ENCODE data around the gene ERC1. TPM values are rescaled to one million over a fixed set of nuclear protein-coding genes. Genes with fewer than 3 reads are reported as not detected.
"Not testable (repeated sequence)": the region's sequence is repeated elsewhere in the genome, so short reads cannot be mapped to it uniquely, and the experiment has no call there.

Gene ERC1
- total RNA-seq, 4 donors from 2014 or later = 28.5 to 71.7 (median 38.5) TPM

GRCh38 chr12:1050059-1050707, 59.2 kb downstream of the ERC1 start:
- no peak overlapping the region for H3K27ac ChIP-seq
- H3K4me3 ChIP-seq = no peak overlapping the region
- H3K36me3 ChIP-seq = no peaks in the 10 kb centered on the region
- H3K9me3 ChIP-seq = no peaks in the 10 kb centered on the region
- no peaks in the 10 kb centered on the region for H3K27me3 ChIP-seq
- H3K4me1 ChIP-seq = peaks cover 7% of the 10 kb centered on the region
- DNase-seq (ENCODE audit: low spot score in 2 of 2) = no peak
- WGBS = 78% methylated on average over 4 of the region's 4 CpGs
- TF ChIP-seq POLR2AphosphoS5 (IDR thresholded peaks at IDR 0.05) = no peak
- TF ChIP-seq, protein P1, sequence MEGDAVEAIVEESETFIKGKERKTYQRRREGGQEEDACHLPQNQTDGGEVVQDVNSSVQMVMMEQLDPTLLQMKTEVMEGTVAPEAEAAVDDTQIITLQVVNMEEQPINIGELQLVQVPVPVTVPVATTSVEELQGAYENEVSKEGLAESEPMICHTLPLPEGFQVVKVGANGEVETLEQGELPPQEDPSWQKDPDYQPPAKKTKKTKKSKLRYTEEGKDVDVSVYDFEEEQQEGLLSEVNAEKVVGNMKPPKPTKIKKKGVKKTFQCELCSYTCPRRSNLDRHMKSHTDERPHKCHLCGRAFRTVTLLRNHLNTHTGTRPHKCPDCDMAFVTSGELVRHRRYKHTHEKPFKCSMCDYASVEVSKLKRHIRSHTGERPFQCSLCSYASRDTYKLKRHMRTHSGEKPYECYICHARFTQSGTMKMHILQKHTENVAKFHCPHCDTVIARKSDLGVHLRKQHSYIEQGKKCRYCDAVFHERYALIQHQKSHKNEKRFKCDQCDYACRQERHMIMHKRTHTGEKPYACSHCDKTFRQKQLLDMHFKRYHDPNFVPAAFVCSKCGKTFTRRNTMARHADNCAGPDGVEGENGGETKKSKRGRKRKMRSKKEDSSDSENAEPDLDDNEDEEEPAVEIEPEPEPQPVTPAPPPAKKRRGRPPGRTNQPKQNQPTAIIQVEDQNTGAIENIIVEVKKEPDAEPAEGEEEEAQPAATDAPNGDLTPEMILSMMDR (IDR thresholded peaks at IDR 0.05) = no peak
- no peak for TF ChIP-seq POLR2A (IDR thresholded peaks at IDR 0.05)
- no peak for TF ChIP-seq EP300 (IDR thresholded peaks at IDR 0.05)

GRCh38 chr12:1051672-1052071, 60.6 kb downstream of the ERC1 start:
- not testable (repeated sequence) for H3K36me3 ChIP-seq; H3K27me3 ChIP-seq; H3K4me1 ChIP-seq; H3K4me3 ChIP-seq; H3K27ac ChIP-seq; H3K9me3 ChIP-seq; DNase-seq (ENCODE audit: low spot score in 2 of 2)
- WGBS = 91% methylated on average over 8 of the region's 8 CpGs

GRCh38 chr12:1053690-1054089, 62.7 kb downstream of the ERC1 start:
- Histone ChIP-seq H3K36me3 (no peaks in the 10 kb centered on the region), H3K4me1 (peaks cover 3% of the 10 kb centered on the region), H3K9me3 (no peaks in the 10 kb centered on the region), H3K27me3 (no peaks in the 10 kb centered on the region), H3K4me3 (no peak overlapping the region), H3K27ac (no peak overlapping the region)
- no peak for DNase-seq (ENCODE audit: low spot score in 2 of 2)
- TF ChIP-seq POLR2AphosphoS5 (IDR thresholded peaks at IDR 0.05) (no peak), EP300 (IDR thresholded peaks at IDR 0.05) (no peak), POLR2A (IDR thresholded peaks at IDR 0.05) (no peak)
- TF ChIP-seq, protein P1 (IDR thresholded peaks at IDR 0.05) = no peak

- Histone ChIP-seq H3K36me3 (no peaks in the 10 kb centered on the region), H3K27ac (no peak overlapping the region), H3K4me1 (peaks cover 3% of the 10 kb centered on the region), H3K9me3 (no peaks in the 10 kb centered on the region), H3K27me3 (no peaks in the 10 kb centered on the region), H3K4me3 (no peak overlapping the region)
- no peak for DNase-seq (ENCODE audit: low spot score in 2 of 2)
- no peak for TF ChIP-seq POLR2AphosphoS5 (IDR thresholded peaks at IDR 0.05)
- no peak for TF ChIP-seq POLR2A (IDR thresholded peaks at IDR 0.05)
- TF ChIP-seq, protein P1 (IDR thresholded peaks at IDR 0.05) = no peak
- no peak for TF ChIP-seq EP300 (IDR thresholded peaks at IDR 0.05)
- 62% methylated on average over 6 of the region's 6 CpGs for WGBS
Measured at GRCh38 chr12:1054117-1054870, 63.3 kb downstream of the ERC1 start.

- Histone ChIP-seq H3K9me3 (no peaks in the 10 kb centered on the region), H3K4me3 (no peak overlapping the region), H3K36me3 (no peaks in the 10 kb centered on the region), H3K27me3 (no peaks in the 10 kb centered on the region), H3K4me1 (peaks cover 3% of the 10 kb centered on the region), H3K27ac (no peak overlapping the region)
- DNase-seq (ENCODE audit: low spot score in 2 of 2) = no peak
- 81% methylated on average over 4 of the region's 4 CpGs for WGBS
- TF ChIP-seq POLR2A (IDR thresholded peaks at IDR 0.05) = no peak
- no peak for TF ChIP-seq POLR2AphosphoS5 (IDR thresholded peaks at IDR 0.05)
- TF ChIP-seq, protein P1 (IDR thresholded peaks at IDR 0.05) = no peak
- no peak for TF ChIP-seq EP300 (IDR thresholded peaks at IDR 0.05)
Measured at GRCh38 chr12:1056390-1056789, 65.4 kb downstream of the ERC1 start.

Data from suprapubic skin (tissue), 4 donors.